ENCODE results near the gene ESPNL. TPM values are rescaled to one million over a fixed set of nuclear protein-coding genes. Genes with fewer than 3 reads are reported as not detected.
"Not testable (repeated sequence)": the region's sequence is repeated elsewhere in the genome, so short reads cannot be mapped to it uniquely, and the experiment has no call there.

ESPNL gene, protein sequence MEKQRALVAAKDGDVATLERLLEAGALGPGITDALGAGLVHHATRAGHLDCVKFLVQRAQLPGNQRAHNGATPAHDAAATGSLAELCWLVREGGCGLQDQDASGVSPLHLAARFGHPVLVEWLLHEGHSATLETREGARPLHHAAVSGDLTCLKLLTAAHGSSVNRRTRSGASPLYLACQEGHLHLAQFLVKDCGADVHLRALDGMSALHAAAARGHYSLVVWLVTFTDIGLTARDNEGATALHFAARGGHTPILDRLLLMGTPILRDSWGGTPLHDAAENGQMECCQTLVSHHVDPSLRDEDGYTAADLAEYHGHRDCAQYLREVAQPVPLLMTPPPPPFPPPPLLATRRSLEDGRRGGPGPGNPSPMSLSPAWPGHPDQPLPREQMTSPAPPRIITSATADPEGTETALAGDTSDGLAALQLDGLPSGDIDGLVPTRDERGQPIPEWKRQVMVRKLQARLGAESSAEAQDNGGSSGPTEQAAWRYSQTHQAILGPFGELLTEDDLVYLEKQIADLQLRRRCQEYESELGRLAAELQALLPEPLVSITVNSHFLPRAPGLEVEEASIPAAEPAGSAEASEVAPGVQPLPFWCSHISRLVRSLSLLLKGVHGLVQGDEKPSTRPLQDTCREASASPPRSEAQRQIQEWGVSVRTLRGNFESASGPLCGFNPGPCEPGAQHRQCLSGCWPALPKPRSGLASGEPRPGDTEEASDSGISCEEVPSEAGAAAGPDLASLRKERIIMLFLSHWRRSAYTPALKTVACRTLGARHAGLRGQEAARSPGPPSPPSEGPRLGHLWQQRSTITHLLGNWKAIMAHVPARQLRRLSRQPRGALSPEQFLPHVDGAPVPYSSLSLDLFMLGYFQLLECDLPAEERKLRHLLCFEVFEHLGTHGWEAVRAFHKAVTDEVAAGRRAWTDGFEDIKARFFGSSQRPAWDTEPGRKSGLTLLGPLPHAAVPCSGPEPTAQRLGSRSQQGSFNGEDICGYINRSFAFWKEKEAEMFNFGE
- total RNA-seq, result under 1 TPM; 0.05 to 0.15 TPM

DNA sequence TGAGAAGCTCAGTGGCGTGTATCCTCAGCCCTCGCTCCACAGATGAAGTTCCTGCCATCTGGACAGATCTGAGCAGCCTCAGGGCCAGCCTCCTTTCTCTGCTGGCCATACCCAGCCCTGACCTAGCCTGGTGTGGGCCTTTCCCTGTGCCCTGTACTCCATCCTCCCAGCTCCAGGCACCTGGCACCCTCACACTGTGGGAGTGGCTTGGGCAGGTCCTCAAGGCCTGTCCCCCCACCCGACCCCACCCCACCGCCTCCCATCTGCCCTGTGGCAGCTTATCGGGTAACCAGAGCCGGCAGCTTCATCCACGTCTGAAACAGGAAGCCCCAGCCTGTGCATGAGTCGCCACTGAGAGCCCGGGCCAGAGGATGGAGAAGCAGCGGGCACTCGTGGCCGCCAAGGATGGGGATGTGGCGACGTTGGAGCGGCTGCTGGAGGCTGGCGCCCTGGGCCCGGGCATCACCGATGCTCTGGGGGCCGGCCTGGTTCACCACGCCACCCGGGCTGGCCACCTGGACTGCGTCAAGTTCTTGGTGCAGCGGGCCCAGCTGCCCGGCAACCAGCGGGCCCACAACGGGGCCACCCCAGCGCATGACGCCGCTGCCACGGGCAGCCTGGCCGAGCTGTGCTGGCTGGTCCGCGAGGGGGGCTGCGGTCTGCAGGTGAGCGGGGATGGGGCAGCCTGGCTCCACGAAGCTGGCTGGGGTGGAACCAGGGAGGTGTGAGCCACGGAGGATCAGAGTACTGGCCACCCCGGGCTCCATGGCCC is at the start of gene ESPNL:
Gene ESPNL, plus strand, starts transcription at position 292 of the 772 bp plus-strand sequence. Its CDS starts 80 bp downstream, at position 372.
- no peaks in the 10 kb centered on the region for H3K9me3 Mint-ChIP-seq
- H3K27me3 Mint-ChIP-seq (ENCODE audit: low read depth), result no peaks in the 10 kb centered on the region
- no peak within 1 kb of the TSS for H3K4me3 Mint-ChIP-seq
- CTCF ChIA-PET, result no interaction called here
- intact Hi-C loops (cut with micrococcal nuclease), result no loop called here
- no peak within 1 kb of the TSS for H3K27ac Mint-ChIP-seq
- H3K4me1 Mint-ChIP-seq (ENCODE audit: low read depth), result peaks cover 2% of the 10 kb centered on the region
- peak; percentile 1 for DNase-seq
- peaks cover 8% of the 10 kb centered on the region for H3K36me3 Mint-ChIP-seq (ENCODE audit: low read depth)

DNA sequence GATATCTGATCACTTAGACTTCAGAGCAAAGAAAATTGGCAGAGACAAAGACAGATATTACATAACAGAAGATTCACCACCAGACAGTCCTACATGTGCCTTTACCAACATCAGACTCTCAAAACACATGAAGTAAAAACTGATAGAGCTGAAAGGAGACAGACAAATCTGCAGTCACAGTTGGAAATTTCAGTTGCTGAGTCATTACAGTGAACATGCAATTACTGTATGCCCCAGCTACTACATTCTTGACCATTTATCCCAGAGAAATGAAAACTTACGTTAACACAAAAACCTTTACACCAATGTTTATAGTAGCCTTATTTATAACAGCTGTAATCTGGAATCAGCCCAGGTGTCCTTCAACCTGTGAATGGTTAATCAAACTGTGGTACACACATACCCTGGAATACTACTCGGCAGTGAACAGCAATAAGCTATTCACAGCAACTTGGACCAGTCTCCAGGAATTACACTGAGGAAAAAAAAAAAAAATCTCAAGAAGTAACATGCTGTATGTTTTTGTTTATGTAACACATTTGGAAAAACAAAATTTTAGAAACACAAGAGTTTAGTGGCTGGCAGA is 46.9 kb upstream of the ESPNL start:
- no peak for DNase-seq
- H3K9me3 Mint-ChIP-seq, result no peaks in the 10 kb centered on the region
- intact Hi-C loops (cut with micrococcal nuclease), result no loop called here
- peaks cover 3% of the 10 kb centered on the region for H3K4me1 Mint-ChIP-seq (ENCODE audit: low read depth)
- no peak overlapping the region for H3K4me3 Mint-ChIP-seq
- H3K27me3 Mint-ChIP-seq (ENCODE audit: low read depth), result peaks cover 10% of the 10 kb centered on the region
- peak overlapping the region; percentile 15 for H3K27ac Mint-ChIP-seq
- peaks cover 1% of the 10 kb centered on the region for H3K36me3 Mint-ChIP-seq (ENCODE audit: low read depth)
- CTCF ChIA-PET, result interaction anchor here (0.6 kb wide), 1 partner anchor 380 kb away, joined by 4 read pairs; no protein-coding TSS in a partner anchor

DNA sequence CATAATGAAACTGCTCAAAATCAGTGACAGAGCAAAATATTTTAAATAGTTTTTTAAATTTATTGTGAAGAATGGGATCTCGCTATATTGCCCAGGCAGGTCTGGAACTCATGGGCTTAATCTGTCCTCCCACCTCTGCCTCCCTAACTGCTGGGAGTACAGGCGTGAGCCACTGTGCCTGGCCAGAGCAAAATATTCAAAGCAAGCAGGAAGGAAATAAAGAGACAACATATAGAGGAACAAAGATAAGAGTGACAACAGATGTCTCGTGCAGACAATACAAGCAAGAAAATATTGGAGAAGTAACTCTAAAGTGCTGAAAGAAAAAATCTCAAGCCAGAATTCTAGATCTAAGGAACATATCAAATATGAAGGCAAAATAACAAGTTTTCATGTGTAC is 44.3 kb upstream of the ESPNL start:
- intact Hi-C loops (cut with micrococcal nuclease), result no loop called here
- Mint-ChIP-seq H3K36me3 (ENCODE audit: low read depth) (peaks cover 5% of the 10 kb centered on the region), H3K4me3 (no peak overlapping the region), H3K27ac (no peak overlapping the region), H3K27me3 (ENCODE audit: low read depth) (peaks cover 10% of the 10 kb centered on the region), H3K4me1 (ENCODE audit: low read depth) (peaks cover 11% of the 10 kb centered on the region), H3K9me3 (no peaks in the 10 kb centered on the region)
- no peak for DNase-seq
- CTCF ChIA-PET, result no interaction called here

DNA sequence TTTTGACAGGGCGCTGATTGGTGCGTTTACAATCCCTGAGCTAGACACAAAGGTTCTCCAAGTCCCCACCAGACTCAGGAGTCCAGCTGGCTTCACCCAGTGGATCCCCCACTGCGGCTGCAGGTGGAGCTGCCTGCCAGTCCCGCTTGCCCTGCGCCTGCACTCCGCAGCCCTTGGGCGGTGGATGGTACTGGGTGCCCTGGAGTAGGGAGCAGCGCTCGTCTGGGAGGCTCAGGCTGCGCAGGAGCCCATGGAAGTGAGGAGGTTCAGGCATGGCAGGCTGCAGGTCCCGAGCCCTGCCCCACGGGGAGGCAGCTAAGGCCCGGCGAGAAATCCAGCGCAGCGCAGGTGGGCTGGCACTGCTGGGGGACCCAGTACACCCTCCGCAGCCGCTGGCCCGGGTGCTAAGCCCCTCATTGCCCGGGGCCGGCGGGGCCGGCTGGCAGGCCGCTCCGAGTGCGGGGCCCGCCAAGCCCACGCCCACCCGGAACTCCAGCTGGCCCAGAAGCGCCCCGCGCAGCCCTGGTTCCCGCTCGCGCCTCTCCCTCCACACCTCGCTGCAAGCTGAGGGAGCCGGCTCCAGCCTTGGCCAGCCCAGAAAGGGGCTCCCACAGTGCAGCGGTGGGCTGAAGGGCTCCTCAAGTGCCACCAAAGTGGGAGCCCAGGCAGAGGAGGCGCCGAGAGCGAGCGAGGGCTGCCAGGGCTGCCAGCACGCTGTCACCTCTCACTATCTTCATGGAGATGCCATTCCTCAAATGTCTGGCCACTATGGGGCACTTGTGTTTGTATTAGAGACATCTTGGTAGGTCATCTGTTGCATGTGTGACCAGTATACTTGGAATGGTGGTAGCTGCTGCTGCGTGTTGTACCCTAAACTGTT is 42.2 kb upstream of the ESPNL start:
- intact Hi-C loops (cut with micrococcal nuclease); H3K9me3 Mint-ChIP-seq; H3K27me3 Mint-ChIP-seq (ENCODE audit: low read depth); H3K36me3 Mint-ChIP-seq (ENCODE audit: low read depth); H3K27ac Mint-ChIP-seq; DNase-seq; H3K4me3 Mint-ChIP-seq; CTCF ChIA-PET: not testable (repeated sequence)
- H3K4me1 Mint-ChIP-seq (ENCODE audit: low read depth), result peaks cover 25% of the 10 kb centered on the region

DNA sequence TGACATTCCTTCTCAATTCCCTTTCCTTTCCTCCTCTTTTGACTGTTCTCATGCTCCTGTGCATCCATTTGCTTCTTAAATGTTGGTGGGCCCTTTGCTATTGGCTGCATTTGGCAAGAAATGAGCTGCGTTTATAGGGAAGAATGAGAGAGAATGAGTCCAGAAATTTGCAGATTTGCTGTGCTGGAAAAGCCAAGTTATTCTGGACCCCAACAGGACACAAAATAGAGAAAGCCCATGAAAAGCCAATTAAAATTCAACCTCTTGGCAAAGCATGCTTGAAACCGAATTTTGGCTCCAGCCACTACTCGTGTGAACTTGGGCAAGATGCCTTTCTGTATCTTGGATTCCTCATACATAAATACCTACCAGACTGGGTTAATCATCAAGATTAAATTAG is 40.6 kb upstream of the ESPNL start:
- no peak for DNase-seq
- CTCF ChIA-PET, result no interaction called here
- Mint-ChIP-seq H3K4me1 (ENCODE audit: low read depth) (peaks cover 41% of the 10 kb centered on the region), H3K36me3 (ENCODE audit: low read depth) (peaks cover 11% of the 10 kb centered on the region), H3K4me3 (peak overlapping the region; percentile 90), H3K27me3 (ENCODE audit: low read depth) (peaks cover 3% of the 10 kb centered on the region), H3K9me3 (no peaks in the 10 kb centered on the region), H3K27ac (no peak overlapping the region)
- intact Hi-C loops (cut with micrococcal nuclease), result no loop called here

DNA sequence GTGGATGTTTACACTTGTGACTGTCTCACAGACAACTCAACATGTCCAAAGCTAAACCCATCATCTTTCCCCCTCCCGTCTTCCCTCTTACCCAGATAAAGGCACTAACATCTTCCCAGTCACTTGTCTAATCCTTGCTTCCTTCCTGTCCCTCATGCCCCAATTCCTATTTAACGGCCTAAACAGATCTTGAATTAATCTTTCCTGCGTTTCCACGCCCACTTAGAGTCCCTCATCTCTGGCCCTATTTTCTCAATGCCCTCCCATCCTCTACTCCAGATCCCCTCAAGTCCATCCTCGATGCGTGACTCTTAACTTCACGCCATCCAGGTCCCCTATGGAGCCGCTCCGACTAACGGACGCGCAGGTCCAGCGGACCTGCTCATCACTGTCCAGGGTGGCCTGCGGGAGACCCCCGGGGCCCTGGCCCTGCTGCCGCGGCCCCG is 40.0 kb upstream of the ESPNL start:
- Mint-ChIP-seq H3K27me3 (ENCODE audit: low read depth) (peaks cover 3% of the 10 kb centered on the region), H3K4me1 (ENCODE audit: low read depth) (peaks cover 45% of the 10 kb centered on the region), H3K4me3 (peak overlapping the region; percentile 90), H3K27ac (peak overlapping the region; percentile 87), H3K36me3 (ENCODE audit: low read depth) (peaks cover 15% of the 10 kb centered on the region), H3K9me3 (no peaks in the 10 kb centered on the region)
- CTCF ChIA-PET, result no interaction called here
- DNase-seq, result no peak
- intact Hi-C loops (cut with micrococcal nuclease), result loop anchor here (1.0 to 5.0 kb wide), 9 partner anchors 62 to 387 kb away; partner anchors contain the start of genes ILKAP and PER2

DNA sequence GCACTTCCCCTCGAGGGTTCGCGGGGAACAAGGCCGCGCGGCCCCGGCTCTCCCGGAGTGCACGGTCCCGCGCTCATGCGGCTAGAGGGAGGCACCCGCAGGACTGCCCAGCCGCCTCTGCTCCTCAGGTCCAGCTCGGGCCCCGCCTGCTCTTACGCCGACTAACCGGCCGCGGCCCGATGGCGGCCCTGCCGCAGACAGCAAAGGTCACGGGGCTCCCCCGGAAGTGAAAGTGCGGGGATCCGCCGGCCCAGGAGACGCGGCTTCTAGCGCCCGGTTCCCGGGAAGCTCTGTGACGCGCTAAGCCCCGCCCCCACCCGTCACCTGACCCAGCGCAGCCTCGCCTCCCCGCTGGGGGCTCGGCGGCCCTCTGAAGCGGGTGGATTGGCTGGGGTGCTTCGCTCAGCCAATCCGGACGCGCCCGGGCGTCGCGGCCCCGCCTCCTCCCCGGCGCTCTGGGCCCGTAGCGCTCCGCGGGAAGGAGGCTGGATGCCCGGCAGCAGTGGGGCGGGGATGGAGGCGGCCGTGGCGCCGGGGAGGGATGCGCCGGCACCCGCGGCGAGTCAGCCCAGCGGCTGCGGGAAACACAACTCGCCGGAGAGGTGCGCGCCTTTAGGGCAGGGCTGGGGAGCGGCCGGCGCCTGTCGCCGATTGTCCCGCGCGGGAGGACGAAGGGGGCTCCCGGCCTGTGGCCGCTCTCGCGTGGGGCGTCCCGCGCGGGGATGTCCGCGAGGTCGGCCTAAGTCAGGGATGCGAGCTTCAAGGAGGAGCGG is 39.4 kb upstream of the ESPNL start, which contains the start of gene SCLY:
Gene SCLY, plus strand, starts transcription at position 460 of the 773 bp plus-strand sequence. Its CDS starts 54 bp downstream, at position 514.
- Mint-ChIP-seq H3K36me3 (ENCODE audit: low read depth) (peaks cover 18% of the 10 kb centered on the region), H3K27ac (peak within 1 kb of the TSS; percentile 87), H3K9me3 (no peaks in the 10 kb centered on the region), H3K4me1 (ENCODE audit: low read depth) (peaks cover 48% of the 10 kb centered on the region), H3K27me3 (ENCODE audit: low read depth) (peaks cover 3% of the 10 kb centered on the region), H3K4me3 (peak within 1 kb of the TSS; percentile 90)
- intact Hi-C loops (cut with micrococcal nuclease), result loop anchor here (1.0 to 5.0 kb wide), 9 partner anchors 62 to 388 kb away; partner anchors contain the start of genes ILKAP and PER2
- CTCF ChIA-PET, result no interaction called here
- peak; percentile 99 for DNase-seq

DNA sequence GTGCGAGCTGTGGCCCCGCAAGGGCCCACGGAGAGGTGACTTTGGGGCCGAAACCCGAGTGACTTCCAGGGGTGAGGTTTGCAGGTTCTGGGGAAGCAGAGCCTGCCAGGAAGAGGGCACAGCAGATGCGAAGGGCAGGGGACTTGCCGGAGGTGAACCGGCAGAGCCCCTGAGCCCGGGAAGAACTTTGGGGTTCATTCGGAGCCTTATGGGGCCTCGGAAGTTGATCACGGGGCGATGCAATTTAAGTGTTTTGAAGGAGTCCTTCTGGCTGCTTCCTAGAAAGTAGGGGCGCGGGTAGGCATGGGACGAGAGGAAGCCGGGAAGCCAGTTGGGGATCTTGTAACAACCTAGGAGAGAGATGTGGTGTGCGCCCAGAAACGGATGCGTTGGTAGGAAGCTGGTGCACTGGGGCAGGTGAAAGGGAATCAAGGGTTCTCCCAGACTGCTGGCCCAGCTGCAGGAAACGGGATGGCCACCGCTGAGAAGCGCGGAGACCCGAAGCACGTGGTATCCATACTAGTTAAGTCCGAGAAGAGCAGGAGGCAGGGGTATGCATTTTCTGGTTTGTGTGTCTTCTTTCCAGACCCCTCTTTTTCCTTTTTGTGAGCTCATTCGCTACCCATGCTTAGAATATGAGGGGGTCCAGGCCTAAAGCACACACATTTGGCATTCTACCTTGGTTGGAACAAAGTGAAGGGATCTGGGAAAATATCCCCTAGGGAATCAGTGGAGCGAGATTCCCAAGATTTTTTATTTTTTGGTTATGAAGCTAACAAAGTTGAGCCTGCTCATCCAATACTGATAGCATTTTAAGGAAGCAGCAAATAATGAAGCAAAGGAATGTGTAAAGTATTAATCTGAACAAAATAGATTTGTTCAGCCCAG is 38.6 kb upstream of the ESPNL start:
- H3K4me1 Mint-ChIP-seq (ENCODE audit: low read depth), result peaks cover 55% of the 10 kb centered on the region
- H3K27ac Mint-ChIP-seq, result peak overlapping the region; percentile 84
- peak; percentile 51 for DNase-seq
- intact Hi-C loops (cut with micrococcal nuclease), result loop anchor here (2.0 to 5.0 kb wide), 6 partner anchors 139 to 389 kb away; partner anchors contain the start of gene PER2
- H3K4me3 Mint-ChIP-seq, result peak overlapping the region; percentile 90
- CTCF ChIA-PET, result interaction anchor here (0.6 to 1.2 kb wide), 2 partner anchors 138 to 182 kb away, joined by 4 to 6 read pairs; no protein-coding TSS in a partner anchor
- peaks cover 6% of the 10 kb centered on the region for H3K9me3 Mint-ChIP-seq
- no peaks in the 10 kb centered on the region for H3K27me3 Mint-ChIP-seq (ENCODE audit: low read depth)
- peaks cover 26% of the 10 kb centered on the region for H3K36me3 Mint-ChIP-seq (ENCODE audit: low read depth)

DNA sequence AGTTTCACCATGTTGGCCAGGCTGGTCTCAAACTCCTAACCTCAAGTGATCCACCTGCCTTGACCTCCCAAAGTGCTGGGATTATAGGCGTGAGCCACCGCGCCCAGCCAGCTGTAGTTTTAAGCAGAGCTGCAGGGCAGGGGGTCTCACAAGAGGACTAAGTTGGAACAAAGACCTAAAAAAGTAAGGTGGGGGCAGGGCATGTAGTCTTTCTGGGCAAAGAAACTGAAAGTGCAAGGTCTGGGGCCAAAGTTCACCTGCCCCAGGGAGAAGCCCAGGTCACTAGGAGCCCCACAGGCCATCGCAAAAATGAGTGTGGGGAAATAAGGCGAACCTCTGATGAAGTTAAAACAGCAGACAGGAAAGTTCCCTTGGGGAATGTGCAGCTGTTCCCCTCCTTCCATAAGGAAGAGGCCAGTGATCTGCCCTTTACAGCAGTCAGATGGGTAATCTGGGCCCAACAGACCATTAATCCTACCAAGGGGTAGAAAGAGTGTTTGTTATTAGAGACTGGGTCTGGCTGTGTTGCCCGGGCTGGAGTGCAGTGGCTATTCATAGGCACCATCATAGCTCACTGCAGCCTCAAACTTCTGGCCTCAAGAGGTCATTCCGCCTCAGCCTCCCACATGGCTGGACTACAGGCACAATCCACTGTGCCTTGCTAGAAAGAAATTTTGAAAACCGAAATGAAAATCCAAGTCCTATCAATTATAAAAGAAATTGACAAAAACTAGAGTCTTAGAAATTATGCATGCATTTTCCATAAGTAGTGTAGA is 36.5 kb upstream of the ESPNL start:
- intact Hi-C loops (cut with micrococcal nuclease), result loop anchor here (5.0 kb wide), 4 partner anchors 141 to 366 kb away; no protein-coding TSS in a partner anchor
- H3K9me3 Mint-ChIP-seq, result peaks cover 19% of the 10 kb centered on the region
- H3K36me3 Mint-ChIP-seq (ENCODE audit: low read depth), result peaks cover 46% of the 10 kb centered on the region
- no peak for DNase-seq
- H3K27me3 Mint-ChIP-seq (ENCODE audit: low read depth), result no peaks in the 10 kb centered on the region
- peaks cover 72% of the 10 kb centered on the region for H3K4me1 Mint-ChIP-seq (ENCODE audit: low read depth)
- CTCF ChIA-PET, result interaction anchor here (0.6 to 1.6 kb wide), 3 partner anchors 9 to 235 kb away, joined by 3 to 4 read pairs (median 3); no protein-coding TSS in a partner anchor
- H3K4me3 Mint-ChIP-seq, result no peak overlapping the region
- no peak overlapping the region for H3K27ac Mint-ChIP-seq
